ENCODE data around the gene RHCG. TPM values are rescaled to one million over a fixed set of nuclear protein-coding genes. Genes with fewer than 3 reads are reported as not detected.

The RHCG gene
- total RNA-seq, 4 donors from 2014 or later = not detected

GRCh38 chr15:89450076-89451006 lies 46.0 kb downstream of the RHCG start:
- TF ChIP-seq POLR2A (IDR thresholded peaks at IDR 0.05) (no peak), CTCF (IDR thresholded peaks at IDR 0.05 in 4 of 5, conservative IDR thresholded peaks at IDR 0.05 in 1 of 5) (no peak)
- Histone ChIP-seq H3K9me3 (no peaks in the 10 kb centered on the region), H3K4me3 (no peak overlapping the region), H3K27ac (no peak overlapping the region), H3K27me3 (peaks cover 14 to 39% (median 27%) of the 10 kb centered on the region in 3 donors), H3K4me1 (no peaks in the 10 kb centered on the region), H3K36me3 (no peaks in the 10 kb centered on the region)
- DNase-seq = no peak
- intact Hi-C loops (cut with DNase I; ENCODE audit: low total_unique reads) = no loop called here
- in situ Hi-C loops (cut with MboI; ENCODE audit: low sequenced_read_pairs in 4 of 4) = no loop called here
- no peak for ATAC-seq

- H3K27me3 ChIP-seq = peaks cover 15 to 39% (median 30%) of the 10 kb centered on the region in 3 donors
- no peak for ATAC-seq
Observed at GRCh38 chr15:89448825-89449224, 47.6 kb downstream of the RHCG start.

DNA sequence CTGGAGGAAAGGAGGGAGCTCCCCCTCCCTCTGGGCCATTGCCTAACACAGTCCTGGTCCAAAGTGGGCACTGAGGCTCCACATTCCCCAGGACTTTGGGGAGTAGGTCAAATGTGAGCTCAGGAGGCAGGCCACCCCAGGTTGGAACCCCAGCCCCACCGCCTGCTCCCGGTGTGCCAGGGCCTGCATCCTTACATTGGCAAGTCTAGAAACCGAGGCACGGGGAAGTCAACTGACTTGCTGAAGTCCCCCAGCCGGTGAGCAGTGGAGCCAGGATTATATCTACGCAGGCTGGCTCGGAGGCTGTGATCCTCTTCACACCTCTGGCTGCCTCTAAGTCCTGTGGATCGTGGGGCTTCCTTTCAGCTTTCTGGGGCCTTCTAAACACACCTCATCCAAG lies 48.7 kb downstream of the RHCG start:
- in situ Hi-C loops (cut with MboI; ENCODE audit: low sequenced_read_pairs in 4 of 4) = loop anchor here in 1 of 4 donors (25.0 kb wide), 1 partner anchor 235 kb away; the partner anchor contains the start of gene RLBP1
- TF ChIP-seq POLR2A (IDR thresholded peaks at IDR 0.05) (no peak), CTCF (IDR thresholded peaks at IDR 0.05 in 4 of 5, conservative IDR thresholded peaks at IDR 0.05 in 1 of 5) (no peak)
- intact Hi-C loops (cut with DNase I; ENCODE audit: low total_unique reads) = no loop called here
- DNase-seq (no peak), ATAC-seq (no peak)
- H3K4me1 ChIP-seq = no peaks in the 10 kb centered on the region
- no peaks in the 10 kb centered on the region for H3K9me3 ChIP-seq
- no peak overlapping the region for H3K27ac ChIP-seq
- peaks cover 15 to 39% (median 30%) of the 10 kb centered on the region in 3 donors for H3K27me3 ChIP-seq
- H3K4me3 ChIP-seq = no peak overlapping the region
- no peaks in the 10 kb centered on the region for H3K36me3 ChIP-seq

More at GRCh38 chr15:89448825-89449224, 47.6 kb downstream of the RHCG start:
- TF ChIP-seq POLR2A (IDR thresholded peaks at IDR 0.05) = no peak
- TF ChIP-seq CTCF (IDR thresholded peaks at IDR 0.05 in 4 of 5, conservative IDR thresholded peaks at IDR 0.05 in 1 of 5) = no peak
- no peak overlapping the region for H3K27ac ChIP-seq
- no peaks in the 10 kb centered on the region for H3K4me1 ChIP-seq
- intact Hi-C loops (cut with DNase I; ENCODE audit: low total_unique reads) (no loop called here), in situ Hi-C loops (cut with MboI; ENCODE audit: low sequenced_read_pairs in 4 of 4) (loop anchor here in 1 of 4 donors (25.0 kb wide), 1 partner anchor 237 kb away; the partner anchor contains the start of gene RLBP1)
- no peaks in the 10 kb centered on the region for H3K9me3 ChIP-seq
- H3K36me3 ChIP-seq = no peaks in the 10 kb centered on the region
- H3K4me3 ChIP-seq = no peak overlapping the region
- DNase-seq = no peak

DNA sequence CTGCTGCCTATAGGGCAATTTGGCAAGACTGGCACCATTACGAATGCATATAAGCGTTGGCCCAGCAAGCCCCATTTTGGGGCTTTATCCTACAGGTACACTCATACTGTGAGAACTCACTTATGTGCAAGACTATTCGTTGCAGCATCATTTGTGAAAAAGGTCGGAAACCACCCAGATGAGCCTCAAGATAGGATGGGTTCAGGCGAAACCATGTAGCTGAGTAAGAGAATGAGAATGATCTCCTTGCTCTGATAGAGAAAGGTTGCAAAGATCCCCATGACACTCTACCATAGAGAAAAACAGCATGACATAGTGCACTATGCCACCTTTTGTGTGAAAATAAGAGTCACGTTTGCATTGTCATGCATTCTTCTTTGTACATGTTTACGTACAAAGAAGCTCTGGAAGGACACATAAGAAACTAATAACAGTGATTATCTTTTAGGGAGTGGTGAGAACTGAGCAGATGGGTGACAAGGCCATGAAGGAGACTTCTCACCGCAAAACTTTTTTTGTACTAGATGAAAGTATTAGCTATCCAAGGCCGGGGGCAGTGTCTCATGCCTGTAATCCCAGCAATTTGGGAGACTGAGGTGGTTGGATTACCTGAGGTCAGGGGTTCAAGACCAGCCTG lies 50.0 kb downstream of the RHCG start:
- H3K27me3 ChIP-seq = peaks cover 15 to 39% (median 30%) of the 10 kb centered on the region in 3 donors
- in situ Hi-C loops (cut with MboI; ENCODE audit: low sequenced_read_pairs in 4 of 4) = loop anchor here in 1 of 4 donors (25.0 kb wide), 1 partner anchor 234 kb away; the partner anchor contains the start of gene RLBP1
- ATAC-seq = no peak

More for the DNA sequence above, 50.0 kb downstream of the RHCG start:
- no peak for DNase-seq
- Histone ChIP-seq H3K4me1 (no peaks in the 10 kb centered on the region), H3K27ac (no peak overlapping the region), H3K9me3 (no peaks in the 10 kb centered on the region), H3K36me3 (no peaks in the 10 kb centered on the region), H3K4me3 (no peak overlapping the region)
- intact Hi-C loops (cut with DNase I; ENCODE audit: low total_unique reads) = no loop called here
- TF ChIP-seq POLR2A (IDR thresholded peaks at IDR 0.05) (no peak), CTCF (IDR thresholded peaks at IDR 0.05 in 4 of 5, conservative IDR thresholded peaks at IDR 0.05 in 1 of 5) (no peak)
